SK-N-SH (cell line): ENCODE data around the gene KYNU. TPM values are rescaled to one million over a fixed set of nuclear protein-coding genes. Genes with fewer than 3 reads are reported as not detected.
"Not testable (repeated sequence)": the region's sequence is repeated elsewhere in the genome, so short reads cannot be mapped to it uniquely, and the experiment has no call there.

ENCODE experiments used
- CTCF ChIA-PET: fragments of 300-600, 350-600 bp; formaldehyde crosslinking; extraction: SDS; loops from one replicate; lab custom pipeline; 2021; lab: Yijun Ruan, JAX
- POLR2A ChIA-PET: fragments of 350-600 bp; sonication (Branson Sonifier 250); formaldehyde crosslinking; extraction: SDS; loops from one replicate; lab custom pipeline; 2020; ENCODE audit warnings: antibody characterized with exemption, inconsistent platforms; lab: Yijun Ruan, JAX
- DNase-seq: peaks from one replicate; pipeline ENCODE4 v3.0.0; 2012
- H2AFZ ChIP-seq: fragments of 200-600 bp; sonication (generic); 2 replicates; pipeline ENCODE4 v1.8.1; 2016; ENCODE audit warnings: antibody characterized with exemption, mild to moderate bottlenecking, low read depth
- H3F3A ChIP-seq: fragments of 200-600 bp; sonication (generic); replicated peaks from 2 replicates; pipeline ENCODE3; 2016; ENCODE audit warnings: antibody characterized with exemption, mild to moderate bottlenecking; ENCODE audit not compliant: insufficient read depth
- H3K27ac ChIP-seq, 2 experiments: fragments of 200-500 bp in 1 of 2; fragments of 200-600 bp in 1 of 2; sonication (Bioruptor generic) in 1 of 2; sonication (generic), shearing (Covaris generic) in 1 of 2; 2 replicates each; pipeline versions ENCODE4 v1.5.1 to v1.6.1; 2014 to 2016; ENCODE audit warnings: low read depth in 2 of 2, inconsistent platforms in 1 of 2, low read length in 1 of 2, mild to moderate bottlenecking in 1 of 2, mixed read lengths in 1 of 2
- H3K27me3 ChIP-seq: fragments of 200-600 bp; sonication (generic), shearing (Covaris generic); 2 replicates; pipeline ENCODE4 v1.6.1; 2016; ENCODE audit warnings: mixed run types; ENCODE audit not compliant: insufficient read depth
- H3K36me3 ChIP-seq, 2 experiments: fragments of 200-500 bp in 1 of 2; fragments of 200-600 bp in 1 of 2; sonication (Bioruptor generic) in 1 of 2; sonication (generic) in 1 of 2; replicated peaks in 1 of 2; 2 replicates each; pipeline versions ENCODE3 to v1.5.1; 2014 to 2016; ENCODE audit warnings: low read length in 1 of 2, mild to moderate bottlenecking in 1 of 2; ENCODE audit not compliant: insufficient read depth in 2 of 2, control insufficient read depth in 1 of 2
- H3K4me1 ChIP-seq, 2 experiments: fragments of 200-500 bp in 1 of 2; fragments of 200-600 bp in 1 of 2; sonication (Bioruptor generic) in 1 of 2; sonication (generic), shearing (Covaris generic) in 1 of 2; 2 replicates each; pipeline versions ENCODE4 v1.5.1 to v1.6.1; 2014 to 2016; ENCODE audit warnings: low read depth in 1 of 2, low read length in 1 of 2, mixed run types in 1 of 2; ENCODE audit not compliant: insufficient read depth in 2 of 2, control insufficient read depth in 1 of 2
- H3K4me2 ChIP-seq: fragments of 200-600 bp; sonication (generic), shearing (Covaris generic); 2 replicates; pipeline ENCODE4 v1.6.1; 2017; ENCODE audit warnings: mixed run types
- H3K4me3 ChIP-seq, 2 experiments: fragments of 200-500 bp in 1 of 2; fragments of 200-600 bp in 1 of 2; sonication (Bioruptor generic) in 1 of 2; sonication (generic), shearing (Covaris generic) in 1 of 2; 2 replicates each; pipeline versions ENCODE4 v1.5.1 to v1.8.1; 2014 to 2016; ENCODE audit warnings: low read depth in 2 of 2, inconsistent platforms in 1 of 2, low read length in 1 of 2, mild to moderate bottlenecking in 1 of 2, mixed read lengths in 1 of 2, moderate library complexity in 1 of 2
- H3K79me2 ChIP-seq: fragments of 200-600 bp; sonication (generic); 2 replicates; pipeline ENCODE4 v1.8.1; 2017; ENCODE audit warnings: mild to moderate bottlenecking; ENCODE audit not compliant: insufficient read depth
- H3K9ac ChIP-seq: fragments of 200-600 bp; sonication (generic); 2 replicates; pipeline ENCODE4 v1.6.1; 2017; ENCODE audit warnings: mixed run types
- H3K9me2 ChIP-seq: fragments of 200-600 bp; sonication (generic); 2 replicates; pipeline ENCODE4 v1.6.1; 2017; ENCODE audit warnings: mixed run types
- H3K9me3 ChIP-seq: fragments of 200-600 bp; sonication (generic); 2 replicates; pipeline ENCODE4 v1.6.1; 2017; ENCODE audit warnings: mixed run types, mild to moderate bottlenecking, moderate library complexity
- H4K20me1 ChIP-seq: fragments of 200-600 bp; sonication (generic); 2 replicates; pipeline ENCODE4 v1.6.1; 2017; ENCODE audit warnings: mild to moderate bottlenecking, mixed run types; ENCODE audit not compliant: insufficient read depth
- ELF1 ChIP-seq: IDR thresholded peaks from 2 replicates; pipeline ENCODE4 v1.4.0; 2012
- GABPA ChIP-seq: IDR thresholded peaks from 2 replicates; pipeline ENCODE4 v1.4.0; 2012; ENCODE audit warnings: low read depth, mild to moderate bottlenecking
- MAX ChIP-seq: IDR thresholded peaks from 2 replicates; pipeline ENCODE4 v1.4.0; 2012; ENCODE audit warnings: low read depth
- PBX3 ChIP-seq: IDR thresholded peaks from 2 replicates; pipeline ENCODE4; 2012
- POLR2AphosphoS5 ChIP-seq: IDR thresholded peaks from 2 replicates; pipeline ENCODE4 v1.6.1; 2012; ENCODE audit warnings: low read depth, low read length
- RFX5 ChIP-seq: IDR thresholded peaks from 2 replicates; pipeline ENCODE4 v1.6.1; 2012; ENCODE audit warnings: mild to moderate bottlenecking, improper control_type of control experiment, low read length
- SIN3A ChIP-seq: IDR thresholded peaks from 2 replicates; pipeline ENCODE4 v1.6.1; 2012; ENCODE audit warnings: low read depth, mild to moderate bottlenecking, low read length, moderate library complexity, borderline replicate concordance
- TCF12 ChIP-seq: IDR thresholded peaks from 2 replicates; pipeline ENCODE4 v1.4.0; 2012
- YY1 ChIP-seq: IDR thresholded peaks from 2 replicates; pipeline ENCODE4 v1.4.0; 2012; ENCODE audit warnings: low read depth, mild to moderate bottlenecking
- WGBS: methylation state at CpG from one replicate; pipeline ENCODE4 v1.1.6; 2017; ENCODE audit warnings: low lambda C conversion rate; 5-methylcytosine and 5-hydroxymethylcytosine counted together
- polyA plus RNA-seq, 3 experiments: library from polyadenylated mRNA; depleted of rRNA; stranded (reverse); fragments of >200 nt; gene quantifications; 2 replicates each; pipeline ENCODE4 v1.2.3, GENCODE V29; 2012

KYNU gene
- polyA plus RNA-seq, 1 of the 3 experiments (the other 2 are of a cell fraction) = not detected

- Histone ChIP-seq H4K20me1 (no peaks in the 10 kb centered on the region), H3F3A (no peaks in the 10 kb centered on the region), H3K36me3 (no peaks in the 10 kb centered on the region), H3K4me3 (no peak overlapping the region), H3K4me2 (no peak overlapping the region), H3K9me3 (no peaks in the 10 kb centered on the region), H3K4me1 (no peaks in the 10 kb centered on the region), H3K27ac (no peak overlapping the region), H3K27me3 (no peaks in the 10 kb centered on the region), H3K79me2 (no peaks in the 10 kb centered on the region), H3K9ac (no peak overlapping the region), H2AFZ (no peak overlapping the region), H3K9me2 (no peaks in the 10 kb centered on the region)
- ChIA-PET CTCF (no interaction called here), POLR2A (no interaction called here)
- DNase-seq = no peak
- 44% methylated on average over 5 of the region's 5 CpGs for WGBS
- no peak for TF ChIP-seq GABPA
- no peak for TF ChIP-seq YY1
- TF ChIP-seq TCF12 = no peak
- TF ChIP-seq RFX5 = no peak
These were observed 14.6 kb upstream of the KYNU start for GRCh38 chr2:142862847-142863246.

- Histone ChIP-seq H3K4me2 (no peak overlapping the region), H3K9me3 (no peaks in the 10 kb centered on the region), H3K9ac (no peak overlapping the region)
- WGBS = 54% methylated on average over 2 of the region's 2 CpGs
- TF ChIP-seq SIN3A = no peak
- TF ChIP-seq PBX3 = no peak
- TF ChIP-seq, all 33 proteins: peak for 0
- no peaks in the 10 kb centered on the region for H3K79me2 ChIP-seq
- DNase-seq = no peak
- ChIA-PET CTCF (no interaction called here), POLR2A (no interaction called here)
- no peaks in the 10 kb centered on the region for H3K36me3 ChIP-seq
- no peak overlapping the region for H3K27ac ChIP-seq
- no peak overlapping the region for H2AFZ ChIP-seq
- H3K4me1 ChIP-seq = no peaks in the 10 kb centered on the region
- no peaks in the 10 kb centered on the region for H4K20me1 ChIP-seq
- H3K9me2 ChIP-seq = no peaks in the 10 kb centered on the region
- no peaks in the 10 kb centered on the region for H3K27me3 ChIP-seq
- H3K4me3 ChIP-seq = no peak overlapping the region
- H3F3A ChIP-seq = no peaks in the 10 kb centered on the region
These were observed 13.9 kb upstream of the KYNU start for GRCh38 chr2:142863485-142863961.

GRCh38 chr2:142864605-142865004 is 12.9 kb upstream of the KYNU start:
- H3K9me3 ChIP-seq, H3K27ac ChIP-seq, H3K4me3 ChIP-seq, H4K20me1 ChIP-seq, H3K36me3 ChIP-seq, DNase-seq, CTCF ChIA-PET, H3K27me3 ChIP-seq, H3K79me2 ChIP-seq, H3K4me2 ChIP-seq, H3K4me1 ChIP-seq, POLR2A ChIA-PET, H3K9me2 ChIP-seq, H2AFZ ChIP-seq, H3F3A ChIP-seq, H3K9ac ChIP-seq: not testable (repeated sequence)
- 73% methylated on average over 2 of the region's 2 CpGs for WGBS

GRCh38 chr2:142865924-142866323 is 11.5 kb upstream of the KYNU start:
- Histone ChIP-seq H3K4me3 (no peak overlapping the region), H3F3A (no peaks in the 10 kb centered on the region), H3K4me2 (no peak overlapping the region), H3K4me1 (no peaks in the 10 kb centered on the region), H3K9me3 (no peaks in the 10 kb centered on the region), H3K36me3 (no peaks in the 10 kb centered on the region), H2AFZ (no peak overlapping the region), H3K79me2 (no peaks in the 10 kb centered on the region), H3K27me3 (no peaks in the 10 kb centered on the region), H3K27ac (no peak overlapping the region), H3K9ac (no peak overlapping the region), H3K9me2 (no peaks in the 10 kb centered on the region), H4K20me1 (no peaks in the 10 kb centered on the region)
- 30% methylated on average over 1 of the region's 1 CpG for WGBS
- POLR2A ChIA-PET = no interaction called here
- DNase-seq = no peak
- CTCF ChIA-PET = no interaction called here
- no peak for TF ChIP-seq ELF1
- no peak for TF ChIP-seq POLR2AphosphoS5
- TF ChIP-seq MAX = no peak
- TF ChIP-seq TCF12 = no peak
